Ovary (tissue), 3 donors: Measurements from ENCODE around the gene RTP4.

Source experiments
- CTCF ChIP-seq, 3 donors: fragments of 450-650 bp in 2 of 3; fragments of 200-600 bp in 1 of 3; IDR thresholded peaks; one replicate each; pipeline versions ENCODE4 v1.5.1 to v1.8.0; 2016 to 2022; ENCODE audit warnings: antibody characterized with exemption in 3 of 3, mild to moderate bottlenecking in 1 of 3
- POLR2A ChIP-seq: fragments of 450-650 bp; IDR thresholded peaks from one replicate; pipeline ENCODE4 v1.6.1; 2017; ENCODE audit warnings: antibody characterized with exemption, mild to moderate bottlenecking, moderate library complexity
- donor health status: DM: no; HTN: no; CAD: no.

- TF ChIP-seq POLR2A (no peak), CTCF (IDR thresholded peaks at IDR 0.05) (no peak)
Observed at GRCh38 chr3:187336322-187336721, 31.9 kb upstream of the RTP4 start.
